ENCODE data around the gene CBFB. TPM values are rescaled to one million over a fixed set of nuclear protein-coding genes. Genes with fewer than 3 reads are reported as not detected.
"Not testable (repeated sequence)": the region's sequence is repeated elsewhere in the genome, so short reads cannot be mapped to it uniquely, and the experiment has no call there.

Gene CBFB
- total and polyA plus RNA-seq, 2 experiments from 2014 or later = 26.1 to 26.9 TPM

- TF ChIP-seq, protein P1, sequence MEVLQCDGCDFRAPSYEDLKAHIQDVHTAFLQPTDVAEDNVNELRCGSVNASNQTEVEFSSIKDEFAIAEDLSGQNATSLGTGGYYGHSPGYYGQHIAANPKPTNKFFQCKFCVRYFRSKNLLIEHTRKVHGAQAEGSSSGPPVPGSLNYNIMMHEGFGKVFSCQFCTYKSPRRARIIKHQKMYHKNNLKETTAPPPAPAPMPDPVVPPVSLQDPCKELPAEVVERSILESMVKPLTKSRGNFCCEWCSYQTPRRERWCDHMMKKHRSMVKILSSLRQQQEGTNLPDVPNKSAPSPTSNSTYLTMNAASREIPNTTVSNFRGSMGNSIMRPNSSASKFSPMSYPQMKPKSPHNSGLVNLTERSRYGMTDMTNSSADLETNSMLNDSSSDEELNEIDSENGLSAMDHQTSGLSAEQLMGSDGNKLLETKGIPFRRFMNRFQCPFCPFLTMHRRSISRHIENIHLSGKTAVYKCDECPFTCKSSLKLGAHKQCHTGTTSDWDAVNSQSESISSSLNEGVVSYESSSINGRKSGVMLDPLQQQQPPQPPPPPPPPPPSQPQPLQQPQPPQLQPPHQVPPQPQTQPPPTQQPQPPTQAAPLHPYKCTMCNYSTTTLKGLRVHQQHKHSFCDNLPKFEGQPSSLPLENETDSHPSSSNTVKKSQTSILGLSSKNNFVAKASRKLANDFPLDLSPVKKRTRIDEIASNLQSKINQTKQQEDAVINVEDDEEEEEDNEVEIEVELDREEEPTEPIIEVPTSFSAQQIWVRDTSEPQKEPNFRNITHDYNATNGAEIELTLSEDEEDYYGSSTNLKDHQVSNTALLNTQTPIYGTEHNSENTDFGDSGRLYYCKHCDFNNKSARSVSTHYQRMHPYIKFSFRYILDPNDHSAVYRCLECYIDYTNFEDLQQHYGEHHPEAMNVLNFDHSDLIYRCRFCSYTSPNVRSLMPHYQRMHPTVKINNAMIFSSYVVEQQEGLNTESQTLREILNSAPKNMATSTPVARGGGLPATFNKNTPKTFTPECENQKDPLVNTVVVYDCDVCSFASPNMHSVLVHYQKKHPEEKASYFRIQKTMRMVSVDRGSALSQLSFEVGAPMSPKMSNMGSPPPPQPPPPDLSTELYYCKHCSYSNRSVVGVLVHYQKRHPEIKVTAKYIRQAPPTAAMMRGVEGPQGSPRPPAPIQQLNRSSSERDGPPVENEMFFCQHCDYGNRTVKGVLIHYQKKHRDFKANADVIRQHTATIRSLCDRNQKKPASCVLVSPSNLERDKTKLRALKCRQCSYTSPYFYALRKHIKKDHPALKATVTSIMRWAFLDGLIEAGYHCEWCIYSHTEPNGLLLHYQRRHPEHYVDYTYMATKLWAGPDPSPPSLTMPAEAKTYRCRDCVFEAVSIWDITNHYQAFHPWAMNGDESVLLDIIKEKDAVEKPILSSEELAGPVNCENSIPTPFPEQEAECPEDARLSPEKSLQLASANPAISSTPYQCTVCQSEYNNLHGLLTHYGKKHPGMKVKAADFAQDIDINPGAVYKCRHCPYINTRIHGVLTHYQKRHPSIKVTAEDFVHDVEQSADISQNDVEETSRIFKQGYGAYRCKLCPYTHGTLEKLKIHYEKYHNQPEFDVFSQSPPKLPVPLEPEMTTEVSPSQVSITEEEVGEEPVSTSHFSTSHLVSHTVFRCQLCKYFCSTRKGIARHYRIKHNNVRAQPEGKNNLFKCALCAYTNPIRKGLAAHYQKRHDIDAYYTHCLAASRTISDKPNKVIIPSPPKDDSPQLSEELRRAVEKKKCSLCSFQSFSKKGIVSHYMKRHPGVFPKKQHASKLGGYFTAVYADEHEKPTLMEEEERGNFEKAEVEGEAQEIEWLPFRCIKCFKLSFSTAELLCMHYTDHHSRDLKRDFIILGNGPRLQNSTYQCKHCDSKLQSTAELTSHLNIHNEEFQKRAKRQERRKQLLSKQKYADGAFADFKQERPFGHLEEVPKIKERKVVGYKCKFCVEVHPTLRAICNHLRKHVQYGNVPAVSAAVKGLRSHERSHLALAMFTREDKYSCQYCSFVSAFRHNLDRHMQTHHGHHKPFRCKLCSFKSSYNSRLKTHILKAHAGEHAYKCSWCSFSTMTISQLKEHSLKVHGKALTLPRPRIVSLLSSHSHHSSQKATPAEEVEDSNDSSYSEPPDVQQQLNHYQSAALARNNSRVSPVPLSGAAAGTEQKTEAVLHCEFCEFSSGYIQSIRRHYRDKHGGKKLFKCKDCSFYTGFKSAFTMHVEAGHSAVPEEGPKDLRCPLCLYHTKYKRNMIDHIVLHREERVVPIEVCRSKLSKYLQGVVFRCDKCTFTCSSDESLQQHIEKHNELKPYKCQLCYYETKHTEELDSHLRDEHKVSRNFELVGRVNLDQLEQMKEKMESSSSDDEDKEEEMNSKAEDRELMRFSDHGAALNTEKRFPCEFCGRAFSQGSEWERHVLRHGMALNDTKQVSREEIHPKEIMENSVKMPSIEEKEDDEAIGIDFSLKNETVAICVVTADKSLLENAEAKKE (CRISPR knock-in tag; IDR thresholded peaks at IDR 0.05) = no peak
- no peak for TF ChIP-seq ETS1 (IDR thresholded peaks at IDR 0.05)
- TF ChIP-seq STAT1 (IDR thresholded peaks at IDR 0.05; ENCODE audit: unreplicated experiment) = no peak
- TF ChIP-seq ZNF114 (CRISPR knock-in tag; IDR thresholded peaks at IDR 0.05) = no peak
- TF ChIP-seq JUNB (IDR thresholded peaks at IDR 0.05; ENCODE audit: unreplicated experiment) = no peak
Measured at GRCh38 chr16:66991545-66992077, 37.3 kb upstream of the CBFB start (continued).

GRCh38 chr16:66993558-66993957, 35.4 kb upstream of the CBFB start:
- not testable (repeated sequence) for H3K4me1 ChIP-seq (ENCODE audit: insufficient read depth); H3K4me3 Mint-ChIP-seq; H4K20me1 ChIP-seq (replicated peaks; ENCODE audit: insufficient read depth); H3K9me2 ChIP-seq (ENCODE audit: insufficient read depth); H3K4me3 ChIP-seq; H3K36me3 Mint-ChIP-seq (ENCODE audit: low read depth); H2AFZ ChIP-seq; H3K36me3 ChIP-seq (ENCODE audit: insufficient read depth); H3K79me2 ChIP-seq (replicated peaks; ENCODE audit: insufficient read depth); H3K4me1 Mint-ChIP-seq; DNase-seq (ENCODE audit: low spot score); H3F3A ChIP-seq (replicated peaks; ENCODE audit: low read depth); H3K27ac Mint-ChIP-seq; H3K4me2 ChIP-seq; H3K9me3 Mint-ChIP-seq; ATAC-seq; H3K27ac ChIP-seq (ENCODE audit: low read depth)
- H3K27me3 ChIP-seq (ENCODE audit: insufficient read depth) = peaks cover 15% of the 10 kb centered on the region
- H3K27me3 Mint-ChIP-seq (ENCODE audit: insufficient read depth, low read depth, poor library complexity) = peaks cover 12% of the 10 kb centered on the region

Measured in GM23338 (cell line).